CD4-positive, alpha-beta T cell treated with Interleukin-15 for 1 hour (primary cell): ENCODE results near the gene ISG20L2.

ENCODE experiments used
- DNase-seq: peaks from one replicate; pipeline ENCODE4 v3.0.0-alpha.2; 2020

ISG20L2 gene

GRCh38 chr1:156682166-156682890 is 46.2 kb downstream of the ISG20L2 start:
- DNase-seq, result no peak

- no peak for DNase-seq
Measured at GRCh38 chr1:156681196-156681960, 47.2 kb downstream of the ISG20L2 start.

DNA sequence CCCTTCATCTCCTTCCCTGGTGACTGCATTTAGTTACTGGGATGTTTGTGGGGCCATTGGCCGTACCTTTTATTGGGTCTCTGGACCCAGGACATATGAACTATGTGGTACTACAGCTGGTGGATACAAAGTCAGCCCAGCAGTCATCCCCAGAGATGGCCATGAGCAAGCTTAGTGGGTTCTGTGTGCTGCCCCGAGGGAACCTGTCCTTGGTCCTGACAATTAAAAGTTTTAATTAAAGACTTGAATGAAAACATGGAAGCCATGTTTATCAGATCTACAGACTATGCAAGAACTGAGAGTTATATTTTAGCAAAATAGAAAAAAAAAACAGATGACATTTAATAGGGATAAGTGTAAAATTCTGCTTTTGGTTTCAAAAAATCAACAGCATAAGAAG is 48.5 kb downstream of the ISG20L2 start:
- no peak for DNase-seq

DNA sequence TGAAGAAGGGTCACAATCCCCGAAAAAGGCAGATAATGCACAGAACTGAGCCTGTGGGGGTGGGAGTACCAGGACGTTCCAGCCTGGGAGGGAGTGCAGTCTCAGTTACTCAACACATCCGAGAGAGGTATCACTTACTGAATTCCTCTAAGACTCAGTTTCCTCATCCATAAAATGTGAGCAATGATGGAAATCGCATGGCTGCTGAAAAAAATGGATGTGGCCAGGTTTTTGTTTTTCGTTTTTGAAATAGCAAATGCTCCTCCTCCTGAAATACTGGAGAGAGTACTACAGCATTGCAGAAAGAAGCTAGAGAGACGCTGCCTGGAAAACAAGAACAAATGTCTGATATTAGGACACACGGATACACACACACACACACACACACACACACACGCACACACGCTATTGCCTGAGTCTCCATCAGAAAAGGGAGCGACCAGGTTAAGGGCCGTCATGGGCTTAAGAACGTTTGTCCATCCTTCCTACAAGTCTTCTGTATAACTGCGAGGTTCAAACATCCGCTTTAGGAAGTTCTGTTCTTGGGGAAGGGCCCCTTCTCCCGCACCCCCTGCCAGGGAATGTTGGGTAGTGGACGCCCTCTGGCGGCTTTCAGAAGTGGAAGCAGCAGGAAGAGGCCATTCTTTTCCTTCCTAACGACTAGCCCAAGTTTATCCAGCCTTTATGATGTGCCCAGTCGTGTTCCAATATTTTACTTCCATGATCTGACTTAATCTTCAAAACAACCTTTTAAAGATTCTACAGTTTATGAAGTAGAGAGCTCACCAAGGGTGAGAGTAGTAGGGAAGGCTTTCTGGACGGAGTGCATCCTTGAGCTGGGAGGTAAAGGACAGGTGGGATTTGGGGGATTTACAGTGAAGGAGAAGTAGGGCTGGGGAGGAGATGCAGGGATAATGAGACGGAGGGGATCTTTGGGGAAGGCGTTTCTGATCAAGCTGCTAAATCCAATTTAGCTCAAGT is 50.7 kb downstream of the ISG20L2 start:
- peak; percentile 37 for DNase-seq

DNA sequence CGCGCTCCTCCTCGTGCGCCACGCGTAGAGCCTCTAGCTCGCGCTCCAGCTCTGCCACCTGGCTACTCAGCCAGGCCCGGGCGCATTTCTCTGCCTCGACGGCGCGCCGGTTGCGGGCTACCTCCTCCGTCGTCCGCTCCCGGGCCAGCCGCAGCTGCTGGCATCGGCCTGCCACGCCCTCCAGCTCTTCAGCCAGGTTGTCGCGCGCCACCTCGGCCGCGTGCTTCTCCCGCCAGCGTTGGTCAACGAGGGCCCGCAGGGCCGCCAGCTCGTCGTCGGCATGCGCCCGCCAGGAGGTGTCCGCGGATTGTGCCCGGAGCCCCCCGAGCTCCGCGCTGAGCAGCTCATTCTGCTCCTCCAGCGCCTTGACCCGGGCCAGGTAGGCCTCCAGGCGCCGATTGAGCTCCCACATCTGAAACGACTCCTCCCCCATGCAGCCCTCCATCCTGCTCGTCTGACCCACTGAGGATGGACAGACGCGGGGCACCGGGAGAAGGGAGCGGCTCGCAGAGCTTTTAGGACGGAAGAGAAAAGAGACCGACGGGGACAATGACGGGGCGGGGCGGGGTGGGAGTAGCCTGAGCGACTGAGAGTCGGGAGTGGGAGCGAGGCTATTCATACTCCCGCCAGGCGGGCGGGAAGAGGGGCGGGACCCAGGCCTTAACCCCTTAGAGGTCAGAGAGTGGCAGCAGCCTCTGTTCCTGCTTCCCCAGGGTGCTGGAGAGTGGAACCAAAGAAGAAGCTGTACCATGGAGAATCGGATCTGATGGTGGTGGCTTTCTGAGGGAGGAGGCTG is 51.5 kb downstream of the ISG20L2 start, which contains the start of gene NES:
TSS of gene NES (minus strand) at position 588 of the 796 bp plus-strand sequence. CDS start at position 445, 143 bp downstream.
- no peak for DNase-seq

GRCh38 chr1:156676114-156676819 is 52.3 kb downstream of the ISG20L2 start:
- no peak for DNase-seq

DNA sequence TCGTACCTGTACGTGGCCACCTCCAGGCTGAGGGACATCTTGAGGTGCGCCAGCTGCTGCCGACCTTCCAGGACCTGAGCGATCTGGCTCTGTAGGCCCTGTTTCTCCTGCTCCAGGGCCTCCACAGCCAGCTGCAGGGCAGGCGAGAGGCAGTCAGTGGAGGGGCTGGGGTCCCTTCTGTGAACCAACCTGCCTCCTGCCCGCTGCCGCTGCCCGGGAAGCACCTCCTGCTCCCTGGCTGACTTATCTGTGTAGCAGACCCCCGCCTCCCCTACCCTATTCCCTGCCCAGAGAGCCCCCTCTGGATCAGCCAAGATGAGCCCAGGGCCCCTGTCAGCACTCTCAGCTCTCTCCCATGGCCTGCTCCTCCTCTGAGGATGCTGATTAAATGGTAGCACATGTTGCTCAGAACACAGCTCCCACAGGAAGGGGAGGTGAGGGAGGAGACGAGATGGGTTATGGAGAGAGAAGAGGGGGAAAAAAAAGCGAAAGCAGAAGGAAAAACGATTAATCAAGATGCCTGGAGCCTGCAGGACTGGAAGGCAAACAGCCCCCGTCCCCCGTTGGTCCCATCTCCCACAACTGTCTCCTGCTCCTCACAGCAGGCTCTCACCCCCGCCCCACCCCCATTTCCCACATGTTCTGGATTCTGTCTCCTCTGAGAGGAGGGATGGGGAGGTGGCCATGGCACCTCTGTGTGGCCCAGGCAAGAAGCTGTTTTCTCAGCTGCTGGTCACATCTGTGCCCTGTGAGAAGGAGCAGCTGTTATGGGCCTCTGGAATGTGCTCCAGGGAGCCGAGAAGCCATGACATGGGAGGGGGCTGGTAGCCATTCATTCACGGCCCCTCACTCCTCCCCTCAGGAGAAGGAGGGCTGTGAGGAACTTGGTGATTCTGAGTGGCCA is 53.1 kb downstream of the ISG20L2 start:
- no peak for DNase-seq

DNA sequence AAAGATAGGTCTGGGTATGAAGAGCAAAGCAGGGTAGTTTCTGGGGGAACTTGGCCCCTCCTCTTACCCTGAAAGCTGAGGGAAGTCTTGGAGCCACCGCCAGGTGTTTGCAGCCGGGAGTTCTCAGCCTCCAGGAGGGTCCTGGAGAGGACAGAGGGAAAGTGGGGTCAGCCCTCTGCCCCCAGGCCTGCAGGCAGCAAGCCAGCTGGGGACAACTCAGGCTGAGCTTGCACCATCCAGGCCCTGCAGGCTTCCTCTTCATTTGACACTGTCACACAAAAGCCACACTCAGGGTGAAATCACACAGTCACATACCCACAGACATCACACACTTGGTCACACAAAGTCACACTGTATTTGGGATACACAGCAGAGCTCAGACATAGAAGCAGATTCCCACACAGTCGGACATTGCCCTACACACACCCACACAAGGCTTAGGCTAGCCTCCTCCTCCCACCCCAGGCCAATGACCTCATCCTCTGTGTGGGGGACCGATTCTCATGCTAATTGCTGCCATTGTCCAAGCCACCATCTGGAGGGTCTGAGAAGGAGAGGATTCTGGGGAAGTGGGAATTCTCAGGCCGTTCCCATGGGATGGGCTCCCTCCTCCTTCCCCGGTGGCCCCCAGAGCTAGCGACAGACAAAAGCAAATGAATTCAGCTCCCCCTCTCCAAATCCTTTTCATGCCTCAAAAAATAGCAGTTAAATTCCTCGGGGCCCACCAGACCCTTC is 55.0 kb downstream of the ISG20L2 start:
- no peak for DNase-seq
